HG02763 (cell line): Measurements from ENCODE around the gene MYH16.
"Not testable (repeated sequence)": the region's sequence is repeated elsewhere in the genome, so short reads cannot be mapped to it uniquely, and the experiment has no call there.

Source experiments
- ATAC-seq: cut with Tn5 transposase; IDR thresholded peaks from one replicate; pipeline ENCODE4 v1.9.1; 2021; ENCODE audit warnings: mild to moderate bottlenecking, moderate library complexity; ENCODE audit not compliant: unreplicated experiment

MYH16 gene

GRCh38 chr7:99350641-99351040 lies 78.0 kb downstream of the MYH16 start:
- not testable (repeated sequence) for ATAC-seq

GRCh38 chr7:99352247-99352646 lies 79.6 kb downstream of the MYH16 start:
- no peak for ATAC-seq

GRCh38 chr7:99355098-99355497 lies 82.5 kb downstream of the MYH16 start:
- ATAC-seq = no peak

- ATAC-seq = no peak
These were observed 85.3 kb downstream of the MYH16 start for GRCh38 chr7:99357701-99358490.

GRCh38 chr7:99358521-99358920 lies 85.9 kb downstream of the MYH16 start:
- ATAC-seq = not testable (repeated sequence)

- ATAC-seq = no peak
These were observed 87.0 kb downstream of the MYH16 start for GRCh38 chr7:99359465-99360154.
